Right renal pelvis (tissue), 4 donors: ENCODE data around the gene HECTD1. TPM values are rescaled to one million over a fixed set of nuclear protein-coding genes. Genes with fewer than 3 reads are reported as not detected.

Experiments
- DNase-seq, 4 donors: peaks; one replicate each; pipeline ENCODE4 v3.0.0-alpha.2; 2013; ENCODE audit warnings: low read depth in 4 of 4, low spot score in 3 of 4, missing footprints in 1 of 4
- polyA plus RNA-seq, 4 donors: library from polyadenylated mRNA; unstranded; fragments of 120-200 nt; gene quantifications; one replicate each; pipeline ENCODE4 v1.2.1, GENCODE V29; 2013; ENCODE audit not compliant: insufficient read length in 4 of 4

Gene HECTD1
- polyA plus RNA-seq, 4 donors = 145 to 188 (median 176) TPM

- DNase-seq = no peak
These were observed 44.5 kb downstream of the HECTD1 start for GRCh38 chr14:31162910-31163649.

- no peak for DNase-seq
These were observed 46.3 kb downstream of the HECTD1 start for GRCh38 chr14:31161274-31161673.

- DNase-seq = no peak
These were observed 47.8 kb downstream of the HECTD1 start for GRCh38 chr14:31159682-31160296.

- no peak for DNase-seq
These were observed 52.6 kb downstream of the HECTD1 start for GRCh38 chr14:31154956-31155355.

GRCh38 chr14:31142455-31143087 lies 65.0 kb downstream of the HECTD1 start:
- no peak for DNase-seq

GRCh38 chr14:31139301-31139847 lies 68.2 kb downstream of the HECTD1 start:
- DNase-seq = no peak

GRCh38 chr14:31138301-31138700 lies 69.3 kb downstream of the HECTD1 start:
- DNase-seq = no peak

- no peak for DNase-seq
These were observed 70.2 kb downstream of the HECTD1 start for GRCh38 chr14:31137214-31137889.

GRCh38 chr14:31133133-31133532 lies 74.5 kb downstream of the HECTD1 start:
- DNase-seq = no peak

- DNase-seq = no peak
These were observed 78.7 kb downstream of the HECTD1 start for GRCh38 chr14:31128601-31129526.

- no peak for DNase-seq
These were observed 79.9 kb downstream of the HECTD1 start for GRCh38 chr14:31127690-31128089.

- no peak for DNase-seq
These were observed 80.9 kb downstream of the HECTD1 start for GRCh38 chr14:31126680-31127079.

- no peak for DNase-seq
These were observed 82.4 kb downstream of the HECTD1 start for GRCh38 chr14:31125231-31125630.

GRCh38 chr14:31124197-31124596 lies 83.4 kb downstream of the HECTD1 start:
- DNase-seq = no peak

- DNase-seq = no peak
These were observed 84.7 kb downstream of the HECTD1 start for GRCh38 chr14:31122921-31123320.

GRCh38 chr14:31122098-31122611 lies 85.4 kb downstream of the HECTD1 start:
- no peak for DNase-seq

GRCh38 chr14:31118892-31119291 lies 88.7 kb downstream of the HECTD1 start:
- DNase-seq = no peak

GRCh38 chr14:31113794-31114193 lies 93.8 kb downstream of the HECTD1 start:
- DNase-seq = no peak

- no peak for DNase-seq
These were observed 96.7 kb downstream of the HECTD1 start for GRCh38 chr14:31110872-31111271.

GRCh38 chr14:31109257-31109656 lies 98.3 kb downstream of the HECTD1 start:
- DNase-seq = no peak
